ENCODE measurements around the gene DAP.

The DAP gene

DNA sequence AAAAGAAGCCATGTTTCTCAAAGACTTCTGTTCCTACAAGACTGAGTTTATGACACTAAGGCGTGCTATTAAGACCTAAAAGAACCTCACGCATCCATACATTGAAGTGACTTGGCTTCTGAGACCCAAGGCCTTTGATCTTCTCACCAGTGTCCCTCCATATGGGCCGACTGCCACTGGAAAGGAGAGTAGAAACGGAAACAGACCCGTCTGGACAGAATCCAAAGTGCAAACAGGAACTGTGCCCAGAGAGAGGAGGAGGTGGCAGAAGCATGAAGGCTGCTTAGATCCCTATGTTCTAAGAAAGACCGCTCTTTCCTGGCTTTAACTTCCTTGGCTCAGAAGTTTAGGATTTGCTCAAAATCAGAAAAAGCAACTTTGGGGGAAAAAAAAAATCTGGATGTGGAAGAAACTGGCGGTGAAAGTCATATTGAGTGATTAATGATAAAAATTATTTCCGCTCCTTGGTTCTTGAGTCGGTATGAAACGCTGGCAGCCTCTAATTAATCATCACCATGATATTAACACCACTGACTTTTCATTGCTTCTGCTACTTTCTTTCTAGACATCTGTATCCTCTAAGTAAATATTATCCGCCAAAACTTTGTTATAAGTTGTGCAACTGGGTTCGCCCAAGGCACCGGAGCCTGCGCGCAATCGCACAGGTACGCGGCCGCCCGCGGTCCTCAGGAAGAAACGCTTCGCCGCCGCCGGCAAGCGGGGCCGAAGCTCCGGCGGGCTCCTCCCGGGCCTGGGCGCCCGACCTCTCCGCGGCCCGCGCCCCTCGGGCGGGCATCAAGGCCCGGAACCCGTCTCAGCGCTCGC, 726 bp downstream of the DAP start:
- DNase-seq, result peak; percentile 20

DNA sequence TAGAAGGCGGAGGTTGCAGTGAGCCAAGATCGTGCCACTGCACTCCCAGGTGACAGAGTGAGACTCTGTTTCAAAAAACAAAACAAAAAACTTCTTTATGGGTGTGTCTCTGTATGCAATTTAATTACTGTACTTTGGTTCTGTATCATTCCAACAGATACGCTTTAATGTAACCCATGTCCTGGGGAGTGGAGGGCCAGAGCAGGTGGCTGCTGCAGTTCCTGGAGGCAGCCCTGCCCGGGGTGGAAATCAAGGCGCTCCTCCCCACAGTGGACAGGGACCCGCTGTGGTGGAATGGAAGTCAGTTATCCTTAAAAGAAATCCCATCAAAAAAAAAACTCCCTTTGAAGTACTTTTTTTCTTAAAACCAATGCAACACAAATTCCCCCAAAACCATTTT, 1.9 kb downstream of the DAP start:
- no peak for DNase-seq

DNA sequence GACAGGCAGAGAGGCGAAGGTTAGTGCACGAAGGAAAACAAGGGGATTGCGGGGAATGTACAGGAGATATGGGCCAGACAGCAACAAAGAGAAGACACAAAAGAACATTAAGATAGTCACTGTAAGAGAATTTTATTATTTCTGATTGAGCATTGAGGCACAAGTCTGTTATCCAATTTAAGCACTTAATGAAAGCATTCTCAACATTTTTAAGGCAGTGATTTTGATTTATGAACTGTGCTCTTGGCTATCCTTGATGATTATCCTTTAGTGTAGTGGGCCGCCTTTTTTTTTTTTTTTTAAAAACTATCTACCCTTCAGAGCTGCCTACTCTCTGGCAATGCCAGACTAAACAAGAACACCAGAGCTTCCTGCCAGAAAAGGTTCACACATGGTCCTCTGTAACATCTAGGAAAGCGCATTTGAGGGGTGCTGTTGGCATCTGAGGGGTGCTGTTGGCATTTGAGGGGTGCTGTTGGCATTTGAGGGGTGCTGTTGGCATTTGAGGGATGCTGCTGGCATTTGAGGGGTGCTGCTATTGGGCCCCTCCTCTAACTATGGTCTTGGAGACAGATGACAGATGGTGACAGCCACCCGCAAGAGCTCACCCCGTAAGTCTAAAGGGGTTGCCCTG, 3.0 kb downstream of the DAP start:
- DNase-seq, result no peak

DNA sequence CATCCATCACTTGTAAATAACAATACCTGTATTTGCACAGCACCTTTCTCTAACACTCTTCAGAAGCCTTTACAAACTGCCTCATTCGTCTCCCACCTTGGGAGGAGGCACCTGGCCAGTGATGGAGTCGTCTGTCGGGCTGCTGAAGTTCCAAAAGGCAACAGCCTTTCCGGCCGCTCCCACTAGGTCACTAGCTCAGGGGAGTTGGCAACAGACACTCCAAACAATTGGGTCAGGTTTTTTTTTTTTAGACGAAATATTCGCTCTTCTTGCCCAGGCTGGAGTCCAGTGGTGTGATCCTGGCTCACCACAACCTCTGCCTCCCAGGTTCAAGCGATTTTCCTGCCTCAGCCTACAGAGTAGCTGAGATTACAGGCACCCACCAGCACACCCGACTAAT, 4.0 kb downstream of the DAP start:
- DNase-seq, result no peak

DNA sequence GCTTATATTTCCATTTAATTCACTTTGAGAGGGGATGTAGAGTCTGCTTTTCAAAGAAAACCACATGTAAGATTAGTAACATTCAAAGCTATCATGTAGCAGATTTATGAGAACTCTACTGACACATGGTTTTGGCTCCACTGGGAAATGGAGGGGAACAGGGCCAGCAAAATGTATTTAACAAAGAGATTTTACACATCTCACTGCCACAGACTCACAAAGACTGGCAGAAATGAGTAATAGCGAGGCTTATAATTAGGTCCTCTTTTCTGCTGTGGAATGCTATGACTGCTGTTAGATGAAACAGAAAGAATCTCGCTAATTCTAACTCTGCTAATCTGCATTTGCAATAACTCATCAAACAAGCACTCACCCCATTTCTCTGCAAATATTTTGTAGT, 4.5 kb downstream of the DAP start:
- DNase-seq, result no peak

DNA sequence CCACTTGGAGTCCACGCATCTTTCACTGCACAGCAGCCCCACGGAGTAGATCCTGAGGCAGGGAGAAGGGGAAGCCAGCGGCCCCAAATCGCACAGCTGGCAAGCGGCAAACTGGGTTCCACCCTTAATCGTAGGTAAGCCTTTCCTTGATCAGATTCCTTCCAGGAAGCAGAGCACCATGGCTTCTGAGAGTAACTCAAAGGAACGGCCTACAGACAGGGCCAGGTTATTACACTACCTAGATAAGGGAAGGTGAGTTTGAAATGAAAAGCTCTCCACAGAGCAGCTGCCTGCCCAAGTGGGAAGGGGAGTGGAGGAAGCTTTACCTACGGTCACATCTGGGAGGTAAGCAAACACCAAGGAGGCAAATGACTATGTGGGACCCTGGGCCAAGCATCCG, 7.9 kb downstream of the DAP start:
- DNase-seq, result no peak

DNA sequence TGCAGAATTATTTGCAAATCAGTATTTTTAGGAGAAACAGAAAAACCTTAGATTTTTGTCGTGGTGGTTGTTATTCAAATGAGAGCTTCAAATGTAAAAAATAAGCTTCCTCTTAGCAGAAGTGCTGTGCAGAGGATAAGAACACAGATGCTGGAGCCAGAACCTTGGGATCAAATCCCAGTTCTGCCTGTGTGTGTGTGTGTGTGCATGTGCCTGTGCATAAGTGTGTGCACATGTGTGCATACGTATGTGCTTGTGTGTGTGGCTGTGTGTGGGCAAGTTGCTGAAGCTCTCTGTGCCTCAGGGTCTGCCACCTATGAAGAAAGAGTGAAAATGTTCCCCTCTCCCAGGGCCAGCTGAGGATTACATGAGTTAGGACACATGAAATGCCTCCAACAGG, 8.6 kb downstream of the DAP start:
- DNase-seq, result no peak

DNA sequence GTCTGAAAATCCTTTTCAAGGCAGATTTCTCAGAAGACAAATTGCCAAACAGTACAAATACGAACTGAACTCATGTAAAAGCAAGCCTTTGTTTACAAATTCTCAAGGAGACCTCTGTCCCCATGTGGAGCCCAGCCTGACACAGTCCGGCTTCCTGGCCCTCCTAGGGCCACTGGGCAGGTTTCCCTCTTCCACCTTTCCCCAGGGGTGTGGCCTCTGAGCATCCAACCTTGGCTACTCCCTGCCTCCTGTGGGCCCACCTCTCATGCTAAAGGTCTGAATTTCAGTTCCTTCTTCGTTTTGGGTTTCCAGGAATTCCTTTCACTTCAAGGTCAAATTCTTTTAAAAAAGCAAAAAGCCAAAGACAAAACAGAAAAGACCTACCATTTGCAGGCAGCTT, 10.1 kb downstream of the DAP start:
- DNase-seq, result no peak

DNA sequence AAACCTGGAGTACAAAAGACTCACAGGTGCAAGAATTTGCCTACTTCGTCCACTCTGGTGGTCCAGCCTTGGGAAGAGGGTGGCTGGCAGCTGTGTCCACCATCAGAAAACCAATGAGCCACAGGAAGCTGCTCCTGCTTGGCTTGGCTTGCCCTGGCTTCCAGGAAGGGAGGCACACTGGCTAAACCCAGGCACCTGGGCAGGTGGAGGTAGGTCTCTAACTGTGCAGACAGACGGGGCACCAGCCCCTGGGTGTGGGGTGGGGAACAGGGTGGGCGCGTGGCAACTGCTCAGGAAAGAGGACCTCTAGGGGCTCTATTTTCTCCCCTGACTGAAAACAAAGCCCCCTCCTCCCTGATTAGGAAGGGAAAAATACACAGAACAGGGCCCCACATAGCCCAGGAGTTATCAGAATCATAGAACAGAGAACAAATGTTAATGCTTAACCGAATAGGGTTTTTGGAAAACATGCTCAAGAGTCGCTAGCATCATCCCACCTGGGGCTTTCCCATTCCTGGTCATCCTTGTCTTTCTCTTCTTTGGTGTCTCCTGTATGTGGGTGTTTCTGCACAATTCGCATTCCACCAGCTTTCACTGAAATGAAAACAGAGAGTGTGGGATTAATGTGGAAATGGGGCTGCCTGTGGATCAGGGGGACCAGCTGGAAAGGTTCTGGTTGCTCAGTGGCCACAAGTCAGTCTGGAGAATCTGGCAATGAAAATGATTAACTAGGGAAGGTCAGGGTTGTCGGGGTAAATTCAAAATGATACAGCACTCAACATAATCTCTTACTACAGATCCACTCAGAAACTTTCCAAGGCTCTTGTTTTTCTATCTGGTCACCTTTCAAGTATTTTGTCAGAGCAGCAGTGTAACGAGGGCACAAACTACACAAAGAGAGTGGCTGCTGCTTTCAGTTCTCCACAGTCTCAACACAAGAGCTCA, 13.1 kb downstream of the DAP start:
- DNase-seq, result no peak

- peak; percentile 31 for DNase-seq
These were observed 14.3 kb downstream of the DAP start for GRCh38 chr5:10746711-10747110.

- no peak for DNase-seq
These were observed 15.9 kb downstream of the DAP start for GRCh38 chr5:10745133-10745532.

DNA sequence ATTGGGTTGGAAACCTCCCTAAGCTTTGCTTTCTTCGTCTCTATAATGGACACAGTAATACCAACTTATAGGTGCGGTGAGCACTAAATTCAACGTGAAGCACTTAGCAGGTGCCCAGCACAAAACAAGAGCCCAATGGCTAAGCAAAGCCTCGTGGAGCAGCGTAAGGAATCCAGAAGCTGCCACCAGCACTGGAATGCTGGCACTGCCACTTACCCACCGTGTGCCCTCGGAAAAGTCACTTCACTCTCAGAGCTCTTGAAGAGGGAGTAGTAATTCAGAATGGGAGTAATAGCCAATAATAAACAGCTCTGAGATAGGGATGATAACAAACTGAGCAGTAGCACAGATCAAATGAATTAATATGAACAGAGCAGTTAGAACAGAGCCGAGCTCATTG, 16.4 kb downstream of the DAP start:
- DNase-seq, result no peak

- DNase-seq, result no peak
These were observed 17.1 kb downstream of the DAP start for GRCh38 chr5:10743951-10744350.

DNA sequence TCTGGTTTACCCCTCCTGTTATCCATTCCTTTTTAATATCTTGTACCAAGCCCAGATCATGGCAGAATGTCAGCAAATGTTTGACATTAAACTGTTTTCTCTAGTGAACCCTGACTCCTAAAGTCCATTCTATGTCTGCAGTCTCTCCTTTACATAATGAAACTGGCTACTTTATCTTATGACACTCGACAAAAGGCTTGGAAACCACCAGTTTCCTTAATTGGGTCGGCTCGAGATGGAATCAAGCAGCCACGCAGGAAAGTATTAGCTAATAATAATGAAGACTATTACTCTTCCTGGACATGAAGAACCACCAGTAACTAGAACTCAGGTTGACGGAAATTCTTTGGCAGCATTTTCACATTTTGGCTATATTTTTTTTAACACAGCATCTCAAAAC, 17.5 kb downstream of the DAP start:
- DNase-seq, result no peak

GRCh38 chr5:10741661-10742060, 19.4 kb downstream of the DAP start:
- DNase-seq, result no peak

DNA sequence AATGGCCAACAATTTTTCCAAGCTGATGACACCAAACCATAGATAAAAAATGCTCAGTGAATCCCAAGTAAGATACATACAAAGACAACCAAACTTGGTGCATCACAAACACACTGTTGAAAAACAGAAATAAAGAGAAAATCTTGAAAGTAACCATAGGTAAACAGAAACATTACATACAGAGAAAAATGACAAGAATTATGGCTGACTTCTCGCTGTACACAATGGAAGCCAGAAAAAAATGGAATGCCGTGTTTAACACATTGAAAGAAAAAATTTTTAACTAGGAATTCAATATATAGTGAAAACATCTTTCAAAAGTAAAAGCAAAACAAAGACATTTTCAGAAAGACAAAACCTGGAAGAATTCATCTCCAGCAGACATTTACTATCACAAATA, 20.6 kb downstream of the DAP start:
- no peak for DNase-seq

DNA sequence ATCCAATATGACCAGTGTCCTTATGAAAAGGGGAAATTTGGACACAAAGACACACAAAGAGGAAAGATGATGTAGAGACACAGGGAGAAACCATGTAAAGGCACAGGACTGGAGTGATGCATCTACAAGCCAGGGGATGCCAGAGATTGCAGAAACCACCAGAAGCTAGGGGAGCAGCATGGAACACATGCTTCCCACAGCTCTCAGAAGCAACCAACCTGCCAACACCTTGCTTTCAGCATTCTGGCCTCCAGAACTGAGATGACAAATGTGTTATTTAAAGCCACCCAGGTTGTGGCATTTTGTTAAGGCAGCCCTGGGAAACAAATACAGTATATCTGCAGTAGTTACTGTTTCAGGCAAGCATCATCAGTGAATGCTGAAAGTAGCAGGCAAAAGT, 23.2 kb downstream of the DAP start:
- no peak for DNase-seq

DNA sequence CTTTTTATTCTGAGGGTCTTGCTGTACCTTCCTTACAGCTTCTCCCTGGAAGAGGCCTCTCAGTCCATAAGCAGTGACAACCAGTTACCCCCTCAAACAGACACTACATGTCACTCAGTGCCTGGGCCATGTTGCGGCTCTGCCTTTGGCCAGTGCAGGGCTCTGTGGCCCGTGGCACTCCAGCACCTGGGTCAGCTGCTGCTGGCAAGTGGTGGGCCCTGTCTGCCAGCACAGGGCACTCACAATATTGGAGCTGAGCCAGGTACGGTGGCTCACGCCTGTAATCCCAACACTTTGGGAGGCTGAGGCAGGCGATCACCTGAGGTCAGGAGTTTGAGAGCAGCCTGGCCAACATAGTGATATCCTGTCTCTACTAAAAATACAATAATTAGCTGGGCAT, 24.2 kb downstream of the DAP start:
- DNase-seq, result no peak

DNA sequence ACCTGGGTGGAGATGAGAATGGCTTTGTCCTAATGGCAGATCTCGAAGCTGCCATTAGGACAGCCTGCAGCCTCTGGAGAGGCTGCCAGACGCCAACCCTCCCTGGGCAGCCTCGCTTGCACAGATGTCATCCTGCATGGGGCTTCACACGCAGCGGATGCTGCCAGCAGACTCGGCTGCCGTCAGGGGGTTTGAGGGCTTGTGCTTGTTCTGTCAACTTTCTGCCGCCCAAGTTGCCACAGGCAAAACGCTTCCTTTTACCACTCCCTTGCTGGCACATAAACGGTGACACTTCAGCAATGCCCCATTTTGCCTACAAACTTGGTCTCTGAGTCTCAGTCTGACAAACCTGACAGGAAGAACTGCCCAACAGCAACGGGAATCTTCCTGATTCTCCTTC, 24.7 kb downstream of the DAP start:
- no peak for DNase-seq

DNA sequence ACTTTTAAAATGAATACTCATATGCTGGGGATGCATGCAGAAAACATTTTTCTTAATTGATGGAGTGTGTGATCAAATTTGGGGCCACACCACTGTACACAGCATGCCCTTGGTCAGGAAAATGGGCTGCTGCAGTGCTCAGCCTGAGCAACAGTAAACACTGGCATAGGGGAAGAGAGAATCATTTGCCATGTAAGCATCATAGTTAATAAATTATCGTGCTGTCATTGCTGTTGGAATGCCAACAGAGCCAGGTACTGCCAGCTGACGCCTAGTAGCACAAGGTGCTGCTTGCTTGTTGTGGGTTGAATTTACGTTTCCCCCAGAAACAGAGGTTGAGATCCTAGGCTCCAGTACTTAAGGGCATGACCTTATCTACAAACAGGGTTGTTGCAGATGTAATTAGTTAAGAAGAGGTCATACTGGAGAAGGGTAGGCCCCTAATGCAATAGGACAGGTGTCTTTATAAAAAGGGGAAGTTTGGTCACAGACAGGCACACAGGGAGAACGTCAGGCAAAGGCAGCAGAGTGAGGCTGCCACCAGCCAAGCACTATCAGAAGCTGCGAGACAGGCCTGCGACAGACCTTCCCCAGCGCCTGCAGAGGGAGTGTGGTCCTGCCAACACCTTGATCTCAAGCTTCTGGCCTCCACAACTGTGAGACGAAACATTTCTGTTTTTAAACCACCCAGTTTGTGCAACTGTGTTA, 25.3 kb downstream of the DAP start:
- DNase-seq, result peak; percentile 64

- DNase-seq, result no peak
These were observed 26.1 kb downstream of the DAP start for GRCh38 chr5:10734832-10735523.

GRCh38 chr5:10734037-10734709, 26.9 kb downstream of the DAP start:
- no peak for DNase-seq
